Upper lobe of right lung (tissue), 1 donor: ENCODE data around the gene FAM120B. TPM values are rescaled to one million over a fixed set of nuclear protein-coding genes. Genes with fewer than 3 reads are reported as not detected.
A peak's percentile ranks its signal among the peaks of the same experiment; 100 is the strongest.
"Not testable (repeated sequence)": the region's sequence is repeated elsewhere in the genome, so short reads cannot be mapped to it uniquely, and the experiment has no call there.

Experiments used
- ATAC-seq: fragments of 200-7000 bp; cut with Tn5 transposase; one replicate; pipeline ENCODE4 v1.9.1; 2020; ENCODE audit warnings: mild to moderate bottlenecking, moderate library complexity
- DNase-seq: peaks from one replicate; pipeline ENCODE4 v3.0.0-alpha.2; 2020
- H3K27ac ChIP-seq: fragments of 200-600 bp; one replicate; pipeline ENCODE4 v1.8.0; 2022
- H3K27me3 ChIP-seq: fragments of 200-600 bp; one replicate; pipeline ENCODE4 v1.8.0; 2022; ENCODE audit warnings: mild to moderate bottlenecking
- H3K36me3 ChIP-seq: fragments of 200-600 bp; one replicate; pipeline ENCODE4 v1.8.0; 2022
- H3K4me1 ChIP-seq: fragments of 200-600 bp; one replicate; pipeline ENCODE4 v1.8.0; 2022
- H3K4me3 ChIP-seq: fragments of 200-600 bp; one replicate; pipeline ENCODE4 v1.8.0; 2022; ENCODE audit warnings: mild to moderate bottlenecking
- H3K9me3 ChIP-seq: fragments of 200-600 bp; one replicate; pipeline ENCODE4 v1.8.0; 2022
- CTCF ChIP-seq: fragments of 200-600 bp; IDR thresholded peaks from one replicate; pipeline ENCODE4 v1.8.0; 2022; ENCODE audit warnings: antibody characterized with exemption
- intact Hi-C: fragments of 100-400 bp; cut with DNase I; formaldehyde crosslinking; loops from one replicate; pipeline ENCODE4 v1.11.0; 2022
- total RNA-seq: library from RNA; stranded (reverse); fragmentation: NEBNext Ultra II Directional; extraction: Animal tissue kit (Norgen Biotek cat#: 25700); gene quantifications from one replicate; pipeline ENCODE4 v1.2.1, GENCODE V29; 2021
- donor health status: DM: no; HTN: yes; CAD: no; lungs with severe emphysema.

The FAM120B gene
- total RNA-seq, 1 donor from 2014 or later, result 26.1 TPM

- peaks cover 23% of the 10 kb centered on the region for H3K36me3 ChIP-seq
- DNase-seq, result no peak
- ATAC-seq, result no peak
- intact Hi-C loops, result no loop called here
- no peaks in the 10 kb centered on the region for H3K27me3 ChIP-seq
- H3K4me1 ChIP-seq, result no peaks in the 10 kb centered on the region
- no peak for TF ChIP-seq CTCF
- no peak overlapping the region for H3K27ac ChIP-seq
- no peak overlapping the region for H3K4me3 ChIP-seq
- H3K9me3 ChIP-seq, result no peaks in the 10 kb centered on the region
Observed at GRCh38 chr6:170317076-170317475, 10.5 kb downstream of the FAM120B start.

- DNase-seq, result no peak
- no peaks in the 10 kb centered on the region for H3K9me3 ChIP-seq
- intact Hi-C loops, result no loop called here
- H3K27ac ChIP-seq, result peak overlapping the region; percentile 40
- no peak overlapping the region for H3K4me3 ChIP-seq
- peak; percentile 79 for ATAC-seq
- no peaks in the 10 kb centered on the region for H3K4me1 ChIP-seq
- H3K27me3 ChIP-seq, result no peaks in the 10 kb centered on the region
- TF ChIP-seq CTCF, result no peak
- peaks cover 28% of the 10 kb centered on the region for H3K36me3 ChIP-seq
Observed at GRCh38 chr6:170317718-170318117, 11.2 kb downstream of the FAM120B start.

GRCh38 chr6:170329321-170329720 lies 22.8 kb downstream of the FAM120B start:
- TF ChIP-seq CTCF, result no peak
- intact Hi-C loops, result no loop called here
- H3K9me3 ChIP-seq, result no peaks in the 10 kb centered on the region
- H3K36me3 ChIP-seq, result peaks cover 73% of the 10 kb centered on the region
- no peak overlapping the region for H3K4me3 ChIP-seq
- DNase-seq (no peak), ATAC-seq (no peak)
- H3K27me3 ChIP-seq, result no peaks in the 10 kb centered on the region
- no peaks in the 10 kb centered on the region for H3K4me1 ChIP-seq
- H3K27ac ChIP-seq, result no peak overlapping the region

- H3K4me3 ChIP-seq, H3K27ac ChIP-seq, intact Hi-C loops, H3K9me3 ChIP-seq, ATAC-seq, DNase-seq, H3K4me1 ChIP-seq, H3K27me3 ChIP-seq: not testable (repeated sequence)
- peaks cover 27% of the 10 kb centered on the region for H3K36me3 ChIP-seq
Observed at GRCh38 chr6:170335199-170335598, 28.6 kb downstream of the FAM120B start.

GRCh38 chr6:170344631-170345576 lies 38.3 kb downstream of the FAM120B start:
- Histone ChIP-seq H3K4me1 (no peaks in the 10 kb centered on the region), H3K9me3 (no peaks in the 10 kb centered on the region), H3K27ac (no peak overlapping the region), H3K4me3 (no peak overlapping the region), H3K27me3 (no peaks in the 10 kb centered on the region), H3K36me3 (peaks cover 19% of the 10 kb centered on the region)
- DNase-seq (no peak), ATAC-seq (peak; percentile 80)
- intact Hi-C loops, result no loop called here
- no peak for TF ChIP-seq CTCF

- no peak overlapping the region for H3K27ac ChIP-seq
- no peaks in the 10 kb centered on the region for H3K9me3 ChIP-seq
- no peak for ATAC-seq
- H3K27me3 ChIP-seq, result no peaks in the 10 kb centered on the region
- H3K4me3 ChIP-seq, result no peak overlapping the region
- no peak for TF ChIP-seq CTCF
- peaks cover 25% of the 10 kb centered on the region for H3K36me3 ChIP-seq
- DNase-seq, result no peak
- H3K4me1 ChIP-seq, result no peaks in the 10 kb centered on the region
- intact Hi-C loops, result no loop called here
Observed at GRCh38 chr6:170345662-170346061, 39.1 kb downstream of the FAM120B start.
